ENCODE measurements around the gene CD22. TPM values are rescaled to one million over a fixed set of nuclear protein-coding genes. Genes with fewer than 3 reads are reported as not detected.

CD22 gene
- polyA plus RNA-seq, 4 donors, result 6.3 to 51.9 (median 12.3) TPM

DNA sequence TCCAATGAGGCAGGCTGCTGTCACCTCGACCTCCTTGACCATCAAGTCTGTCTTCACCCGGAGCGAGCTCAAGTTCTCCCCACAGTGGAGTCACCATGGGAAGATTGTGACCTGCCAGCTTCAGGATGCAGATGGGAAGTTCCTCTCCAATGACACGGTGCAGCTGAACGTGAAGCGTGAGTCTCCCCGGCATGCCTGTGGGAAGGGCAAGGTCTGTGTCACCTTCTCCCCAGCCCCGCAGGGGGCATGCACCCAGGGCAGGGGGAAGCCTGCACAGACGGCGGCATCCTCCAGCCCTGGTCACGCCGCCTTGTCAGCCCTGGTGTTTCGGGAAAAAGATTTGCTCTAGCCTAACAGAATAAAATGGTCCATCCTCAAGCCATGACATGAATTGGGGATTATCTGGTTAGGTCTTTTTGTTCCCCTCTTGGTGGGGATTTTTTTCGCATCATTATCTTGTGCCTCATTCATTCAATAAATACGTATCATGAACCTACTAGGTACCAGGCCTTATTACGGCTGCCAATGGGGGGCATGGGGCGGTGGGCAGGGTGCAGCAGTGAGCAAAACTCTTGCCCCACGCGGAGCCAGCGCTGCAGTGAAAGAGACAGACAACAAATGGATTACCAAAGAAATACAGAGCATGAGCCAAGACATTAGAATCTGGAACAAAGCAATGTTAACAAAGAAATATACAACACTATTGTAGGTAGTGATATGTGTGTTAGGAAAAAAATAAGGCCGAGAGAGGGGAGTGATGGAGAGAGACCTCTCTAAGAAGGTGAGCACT lies 7.4 kb downstream of the CD22 start:
- no peak for DNase-seq (ENCODE audit: low read depth in 4 of 4, low spot score in 2 of 4)

- DNase-seq (ENCODE audit: low read depth in 4 of 4, low spot score in 2 of 4), result no peak
Observed at GRCh38 chr19:35337097-35337983, 8.4 kb downstream of the CD22 start.

GRCh38 chr19:35337984-35338296 lies 9.0 kb downstream of the CD22 start:
- DNase-seq (ENCODE audit: low read depth in 4 of 4, low spot score in 2 of 4), result no peak

GRCh38 chr19:35340431-35340830 lies 11.4 kb downstream of the CD22 start:
- no peak for DNase-seq (ENCODE audit: low read depth in 4 of 4, low spot score in 2 of 4)

DNA sequence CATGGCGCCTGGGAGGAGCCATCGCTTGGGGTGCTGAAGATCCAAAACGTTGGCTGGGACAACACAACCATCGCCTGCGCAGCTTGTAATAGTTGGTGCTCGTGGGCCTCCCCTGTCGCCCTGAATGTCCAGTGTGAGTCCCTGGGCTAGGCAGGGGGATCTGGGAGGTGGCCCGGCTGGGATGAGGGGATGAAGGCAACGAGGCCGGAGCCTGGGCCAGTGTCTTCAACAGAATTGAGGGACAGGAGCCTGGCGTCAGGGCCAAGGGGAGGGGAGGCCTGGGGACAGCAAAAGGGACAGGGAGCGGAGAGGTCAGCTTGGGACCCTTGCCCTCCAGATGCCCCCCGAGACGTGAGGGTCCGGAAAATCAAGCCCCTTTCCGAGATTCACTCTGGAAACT lies 12.0 kb downstream of the CD22 start:
- no peak for DNase-seq (ENCODE audit: low read depth in 4 of 4, low spot score in 2 of 4)

DNA sequence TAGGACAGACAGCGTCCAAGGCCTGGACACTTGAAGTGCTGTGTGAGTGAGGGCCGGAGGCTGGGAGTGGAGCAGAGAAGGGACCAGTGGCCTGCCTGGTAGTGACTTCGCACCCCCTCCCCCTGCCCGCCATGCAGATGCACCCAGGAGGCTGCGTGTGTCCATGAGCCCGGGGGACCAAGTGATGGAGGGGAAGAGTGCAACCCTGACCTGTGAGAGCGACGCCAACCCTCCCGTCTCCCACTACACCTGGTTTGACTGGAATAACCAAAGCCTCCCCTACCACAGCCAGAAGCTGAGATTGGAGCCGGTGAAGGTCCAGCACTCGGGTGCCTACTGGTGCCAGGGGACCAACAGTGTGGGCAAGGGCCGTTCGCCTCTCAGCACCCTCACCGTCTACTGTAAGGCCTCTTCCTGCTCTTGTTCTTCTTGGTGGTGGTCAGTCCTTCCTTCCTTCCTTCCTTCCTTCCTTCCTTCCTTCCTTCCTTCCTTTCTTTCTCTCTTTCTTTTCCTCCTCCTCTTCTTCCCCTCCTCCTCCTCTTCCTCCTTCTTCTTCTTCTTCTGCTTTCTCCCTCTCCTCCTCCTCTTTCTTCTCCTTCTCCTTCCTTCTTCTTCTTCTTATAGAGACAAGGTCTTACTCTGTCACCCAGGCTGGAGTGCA lies 12.7 kb downstream of the CD22 start:
- DNase-seq (ENCODE audit: low read depth in 4 of 4, low spot score in 2 of 4), result no peak

DNA sequence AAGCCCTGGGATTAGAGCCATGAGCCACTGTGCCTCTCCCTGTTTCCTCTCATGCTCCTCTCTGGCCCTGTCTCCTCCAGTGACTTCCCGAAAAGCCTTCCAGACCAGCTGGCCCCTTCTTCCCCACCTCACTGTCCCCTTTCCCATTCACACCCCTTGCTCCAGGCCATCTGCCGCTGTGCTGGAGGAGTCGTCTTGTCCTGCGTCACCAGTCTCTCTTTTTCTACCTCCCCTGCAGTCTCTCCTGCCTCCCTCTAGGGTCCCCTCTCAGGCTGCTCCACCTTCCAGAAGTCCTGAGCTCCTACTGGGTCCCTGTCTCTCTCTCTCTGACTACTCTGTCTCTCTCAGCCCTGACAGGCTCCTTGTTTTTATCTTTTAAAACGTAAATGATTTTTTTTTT lies 13.4 kb downstream of the CD22 start:
- no peak for DNase-seq (ENCODE audit: low read depth in 4 of 4, low spot score in 2 of 4)

- no peak for DNase-seq (ENCODE audit: low read depth in 4 of 4, low spot score in 2 of 4)
Observed at GRCh38 chr19:35344511-35345031, 15.6 kb downstream of the CD22 start.

DNA sequence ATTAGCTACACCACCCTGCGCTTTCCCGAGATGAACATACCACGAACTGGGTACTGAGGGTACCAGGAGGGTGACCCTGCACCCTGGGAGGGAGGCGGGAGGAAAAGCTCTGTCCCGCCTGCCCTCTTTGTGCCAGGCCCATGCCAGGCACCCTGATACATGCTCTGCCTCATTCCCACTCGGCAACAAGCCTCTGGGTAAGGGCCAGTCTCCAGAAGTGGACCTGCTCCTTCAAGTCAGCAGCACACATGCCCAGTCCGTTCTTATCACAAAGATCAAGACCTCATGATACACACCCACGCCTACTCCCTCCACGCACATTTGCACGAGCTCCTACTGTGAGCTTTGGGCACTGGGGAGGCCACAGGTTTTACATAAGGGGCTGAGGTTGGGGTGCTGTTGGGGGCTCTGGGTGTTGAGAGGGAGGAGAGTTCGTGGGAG lies 16.7 kb downstream of the CD22 start:
- no peak for DNase-seq (ENCODE audit: low read depth in 4 of 4, low spot score in 2 of 4)

GRCh38 chr19:35346193-35347052 lies 17.4 kb downstream of the CD22 start:
- no peak for DNase-seq (ENCODE audit: low read depth in 4 of 4, low spot score in 2 of 4)

- no peak for DNase-seq (ENCODE audit: low read depth in 4 of 4, low spot score in 2 of 4)
Observed at GRCh38 chr19:35347171-35347929, 18.4 kb downstream of the CD22 start, which contains the start of gene FFAR1. FFAR1 (plus strand) TSS chr19:35347902; CDS start chr19:35351552, 3,650 bp downstream.

DNA sequence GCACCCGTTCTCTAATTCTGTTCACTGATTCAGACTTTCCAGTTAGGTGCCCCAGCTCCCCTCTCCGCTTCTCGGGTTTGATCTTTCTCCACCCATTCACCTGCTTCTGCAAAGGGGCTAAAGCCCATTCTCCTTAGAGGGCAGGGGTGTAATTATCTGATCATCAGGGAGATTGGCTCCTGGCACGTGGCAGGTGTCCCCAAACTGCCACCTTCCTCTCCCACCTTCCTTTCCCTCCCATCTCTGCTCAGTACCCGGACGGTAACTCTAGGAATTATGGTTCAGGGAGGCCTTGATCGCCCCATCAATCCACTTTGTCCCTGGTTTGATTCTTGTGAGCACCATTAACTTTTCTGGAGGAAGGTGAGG lies 18.9 kb downstream of the CD22 start:
- no peak for DNase-seq (ENCODE audit: low read depth in 4 of 4, low spot score in 2 of 4)

- DNase-seq (ENCODE audit: low read depth in 4 of 4, low spot score in 2 of 4), result no peak
Observed at GRCh38 chr19:35348911-35349611, 20.1 kb downstream of the CD22 start.

DNA sequence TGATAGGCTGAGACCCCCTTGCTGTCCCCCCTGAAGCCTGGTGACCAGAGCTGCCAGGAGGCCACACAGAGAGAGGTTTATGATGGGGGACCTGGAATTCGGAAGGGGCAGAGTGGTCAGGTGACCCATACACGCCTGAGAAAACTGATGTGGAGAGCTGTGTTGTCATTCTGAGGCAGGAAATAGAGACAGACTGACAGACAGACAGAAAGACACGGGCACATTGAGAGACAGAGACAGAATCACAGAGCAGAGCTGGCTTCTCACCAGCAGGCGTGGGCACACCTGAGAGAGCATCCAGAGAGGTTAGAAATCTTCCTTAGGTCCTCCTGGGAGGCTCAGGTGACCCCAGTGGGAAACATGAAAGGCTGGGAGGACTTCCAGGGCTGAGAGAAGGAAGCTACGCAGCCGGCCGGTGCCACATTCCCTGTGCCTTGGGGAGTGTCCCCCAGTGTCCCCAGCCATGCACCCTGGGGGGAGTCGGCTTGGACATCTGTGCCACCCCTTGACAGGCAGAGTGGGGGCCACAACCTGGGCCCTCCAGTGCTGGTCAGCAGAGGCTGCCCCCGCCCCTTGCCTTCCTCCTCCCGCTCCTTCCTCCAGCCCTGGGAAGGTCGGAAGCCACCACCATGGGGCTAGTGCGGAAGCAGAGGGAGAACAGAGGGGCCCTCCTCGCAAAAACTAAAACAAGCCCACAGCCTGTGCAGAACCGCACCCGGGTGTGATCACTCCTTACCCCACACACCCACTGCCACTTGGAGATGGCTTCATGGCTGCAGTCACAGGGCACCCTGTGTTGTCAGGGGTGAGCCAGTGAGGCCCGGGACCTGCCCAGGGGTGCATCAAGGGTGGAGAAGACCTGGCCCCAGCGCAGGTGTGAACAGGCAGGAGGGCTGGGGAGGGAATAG lies 20.9 kb downstream of the CD22 start:
- DNase-seq (ENCODE audit: low read depth in 4 of 4, low spot score in 2 of 4), result no peak

DNA sequence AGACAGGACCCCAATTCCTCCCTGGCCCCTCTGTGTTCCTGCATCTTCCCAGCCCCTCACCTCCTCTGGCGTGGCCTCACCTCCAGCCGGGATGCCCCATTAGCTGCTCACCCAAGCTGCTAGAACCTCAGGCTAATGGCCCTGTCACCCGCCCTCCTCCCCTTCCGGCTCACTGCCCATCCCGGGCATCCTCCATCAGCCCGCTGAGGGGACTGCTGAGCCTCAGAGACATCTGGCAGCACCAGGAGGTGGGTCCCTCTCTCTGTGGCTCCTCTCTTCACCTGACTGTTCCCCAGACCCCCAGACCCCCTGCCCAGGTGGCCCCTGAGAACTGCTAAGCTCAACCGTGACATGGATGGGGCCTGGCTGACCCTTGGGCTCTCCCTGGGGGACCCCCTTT lies 21.6 kb downstream of the CD22 start:
- no peak for DNase-seq (ENCODE audit: low read depth in 4 of 4, low spot score in 2 of 4)

GRCh38 chr19:35351411-35352176 lies 22.6 kb downstream of the CD22 start:
- no peak for DNase-seq (ENCODE audit: low read depth in 4 of 4, low spot score in 2 of 4)

- no peak for DNase-seq (ENCODE audit: low read depth in 4 of 4, low spot score in 2 of 4)
Observed at GRCh38 chr19:35352177-35352447, 23.1 kb downstream of the CD22 start.
